Measurements from ENCODE around the gene PRKCE. TPM values are rescaled to one million over a fixed set of nuclear protein-coding genes. Genes with fewer than 3 reads are reported as not detected.

PRKCE gene
- total and polyA plus RNA-seq, 2 of the 8 experiments (the other 6 are each of a cell fraction or from before 2014, with no cell fraction given), result 0.54 to 2.1 TPM

- no peak overlapping the region for H3K27ac ChIP-seq (ENCODE audit: low read depth, low read length)
- no peak for FAIRE-seq
- POLR2A ChIA-PET (ENCODE audit: partially characterized antibody), result no interaction called here
Measured at GRCh38 chr2:46225150-46225625, 573.7 kb downstream of the PRKCE start.

More at GRCh38 chr2:46225150-46225625, 573.7 kb downstream of the PRKCE start:
- no peak overlapping the region for H3K56ac ChIP-seq (replicated peaks; ENCODE audit: insufficient read length, low read depth, low read length)
- H2BK5ac ChIP-seq (ENCODE audit: low read depth, low read length), result no peak overlapping the region
- no peak overlapping the region for H2BK12ac ChIP-seq (ENCODE audit: low read depth, low read length)
- H3K23me2 ChIP-seq (ENCODE audit: low read depth, low read length), result no peaks in the 10 kb centered on the region
- H3K36me3 ChIP-seq (ENCODE audit: control insufficient read depth in 2 of 4, insufficient read depth in 4 of 4, low read length in 3 of 4), result no peaks in the 10 kb centered on the region
- no peak overlapping the region for H3K18ac ChIP-seq (ENCODE audit: extremely low read depth, low read length)
- H3K14ac ChIP-seq (ENCODE audit: insufficient read length), result no peak overlapping the region
- H3K79me1 ChIP-seq (ENCODE audit: low read depth, low read length), result no peaks in the 10 kb centered on the region
- no peak overlapping the region for H4K91ac ChIP-seq (replicated peaks; ENCODE audit: insufficient read length, low read length)
- H2BK120ac ChIP-seq (replicated peaks; ENCODE audit: low read depth, low read length), result no peak overlapping the region
- H2BK20ac ChIP-seq (ENCODE audit: low read length), result no peak overlapping the region
- no peaks in the 10 kb centered on the region for H3K27me3 ChIP-seq (replicated peaks in 1 of 4; ENCODE audit: control insufficient read depth in 3 of 4, extremely low read depth in 1 of 4, insufficient read depth in 3 of 4, low read length in 3 of 4)
- 91% methylated on average over 2 of the region's 2 CpGs; no CpG with 5 or more reads in 1 of the 2 experiments for WGBS, 2 experiments (ENCODE audit: extremely low coverage in 1 of 2, insufficient coverage in 1 of 2, insufficient read length in 1 of 2, insufficient replicate concordance in 2 of 2, low coverage in 1 of 2, low lambda C conversion rate in 2 of 2, missing lambda C conversion rate in 1 of 2)
- H2BK15ac ChIP-seq (ENCODE audit: low read length), result no peak overlapping the region
- H2AK5ac ChIP-seq (ENCODE audit: low read depth, low read length), result no peak overlapping the region
- TF ChIP-seq TBP (IDR thresholded peaks at IDR 0.05; ENCODE audit: low read depth, low read length), result no peak
- TF ChIP-seq SRF (IDR thresholded peaks at IDR 0.05; ENCODE audit: low read depth, low read length), result no peak
- TF ChIP-seq E2F6 (IDR thresholded peaks at IDR 0.05), result no peak
- no peak for TF ChIP-seq ZNF274 (IDR thresholded peaks at IDR 0.05; ENCODE audit: borderline replicate concordance, extremely low read depth, low read length)
- TF ChIP-seq TAF7 (optimal IDR thresholded peaks at IDR 0.05; ENCODE audit: borderline replicate concordance, low read depth, low read length), result no peak
- no peak for TF ChIP-seq EP300 (IDR thresholded peaks at IDR 0.05; ENCODE audit: borderline replicate concordance in 1 of 2, low read depth in 2 of 2, low read length in 2 of 2)
- TF ChIP-seq, protein P1, sequence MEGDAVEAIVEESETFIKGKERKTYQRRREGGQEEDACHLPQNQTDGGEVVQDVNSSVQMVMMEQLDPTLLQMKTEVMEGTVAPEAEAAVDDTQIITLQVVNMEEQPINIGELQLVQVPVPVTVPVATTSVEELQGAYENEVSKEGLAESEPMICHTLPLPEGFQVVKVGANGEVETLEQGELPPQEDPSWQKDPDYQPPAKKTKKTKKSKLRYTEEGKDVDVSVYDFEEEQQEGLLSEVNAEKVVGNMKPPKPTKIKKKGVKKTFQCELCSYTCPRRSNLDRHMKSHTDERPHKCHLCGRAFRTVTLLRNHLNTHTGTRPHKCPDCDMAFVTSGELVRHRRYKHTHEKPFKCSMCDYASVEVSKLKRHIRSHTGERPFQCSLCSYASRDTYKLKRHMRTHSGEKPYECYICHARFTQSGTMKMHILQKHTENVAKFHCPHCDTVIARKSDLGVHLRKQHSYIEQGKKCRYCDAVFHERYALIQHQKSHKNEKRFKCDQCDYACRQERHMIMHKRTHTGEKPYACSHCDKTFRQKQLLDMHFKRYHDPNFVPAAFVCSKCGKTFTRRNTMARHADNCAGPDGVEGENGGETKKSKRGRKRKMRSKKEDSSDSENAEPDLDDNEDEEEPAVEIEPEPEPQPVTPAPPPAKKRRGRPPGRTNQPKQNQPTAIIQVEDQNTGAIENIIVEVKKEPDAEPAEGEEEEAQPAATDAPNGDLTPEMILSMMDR (IDR thresholded peaks at IDR 0.05; ENCODE audit: control extremely low read depth in 1 of 3, insufficient read depth in 1 of 3, low read depth in 1 of 3, low read length in 3 of 3), result no peak
- TF ChIP-seq BCL11A (IDR thresholded peaks at IDR 0.05; ENCODE audit: low read depth in 2 of 2, low read length in 2 of 2), result no peak
- TF ChIP-seq RBBP5 (IDR thresholded peaks at IDR 0.05; ENCODE audit: borderline replicate concordance, low read depth, low read length), result no peak
- TF ChIP-seq HDAC2 (IDR thresholded peaks at IDR 0.05; ENCODE audit: borderline replicate concordance in 1 of 2, low read depth in 2 of 2, low read length in 2 of 2), result no peak
- no peak overlapping the region for H3K23ac ChIP-seq (ENCODE audit: insufficient read length)
- H4K5ac ChIP-seq (ENCODE audit: insufficient read length, low read depth, low read length), result no peak overlapping the region
- no peaks in the 10 kb centered on the region for H3K79me2 ChIP-seq (ENCODE audit: control insufficient read depth in 1 of 2, insufficient read depth in 2 of 2, low read length in 2 of 2)
- no peaks in the 10 kb centered on the region for H4K20me1 ChIP-seq (replicated peaks in 1 of 2; ENCODE audit: control insufficient read depth in 1 of 2, insufficient read depth in 2 of 2, low read length in 2 of 2)
- CTCF ChIA-PET (ENCODE audit: partially characterized antibody), result interaction anchor here (0.9 to 1.0 kb wide), 2 partner anchors 10 to 173 kb away, joined by 3 read pairs; no protein-coding TSS in a partner anchor
- no peak overlapping the region for H3K9ac ChIP-seq (replicated peaks in 1 of 4; ENCODE audit: extremely low read depth in 1 of 4, low read depth in 3 of 4, low read length in 3 of 4)
- no peak for DNase-seq (ENCODE audit: low read depth in 1 of 2, low spot score in 2 of 2)
- peaks cover 5 to 15% (median 9%) of the 10 kb centered on the region in 4 experiments for H3K4me1 ChIP-seq (replicated peaks in 1 of 4; ENCODE audit: control insufficient read depth in 3 of 4, insufficient read depth in 4 of 4, low read length in 3 of 4)
- H4K8ac ChIP-seq (ENCODE audit: extremely low read depth, insufficient read depth, low read length), result no peak overlapping the region
- no peak overlapping the region for H3K4me2 ChIP-seq (ENCODE audit: insufficient read depth in 1 of 2, low read depth in 2 of 2, low read length in 2 of 2)
- H2AFZ ChIP-seq (ENCODE audit: low read length), result no peak overlapping the region
- no peaks in the 10 kb centered on the region; a peak in 1 of 4 replicates for H3K9me3 ChIP-seq (ENCODE audit: insufficient read depth in 2 of 2, low read depth in 1 of 2, low read length in 1 of 2)
- no peak overlapping the region for H3K4me3 ChIP-seq (ENCODE audit: extremely low read depth in 1 of 4, insufficient read depth in 2 of 4, low read depth in 3 of 4, low read length in 4 of 4)
- H3K4ac ChIP-seq (replicated peaks; ENCODE audit: insufficient read length, low read depth, low read length), result no peak overlapping the region
